NCI-H1048 (cell line): Measurements from ENCODE around the gene HDAC5.
"Not testable (repeated sequence)": the region's sequence is repeated elsewhere in the genome, so short reads cannot be mapped to it uniquely, and the experiment has no call there.

Source experiments
- DNase-seq: peaks from one replicate; lab custom pipeline; 2025; lab: John Stamatoyannopoulos, UW

The HDAC5 gene

GRCh38 chr17:44123356-44124117 is at the start of gene HDAC5:
TSS of gene HDAC5 (minus strand) at chr17:44123641. CDS start at chr17:44117515, 6,126 bp downstream.
- DNase-seq = peak; percentile 81

GRCh38 chr17:44171931-44172455 is 48.6 kb upstream of the HDAC5 start:
- DNase-seq = no peak

- DNase-seq = no peak
Observed at GRCh38 chr17:44170499-44171201, 47.2 kb upstream of the HDAC5 start, which contains the start of gene ASB16. TSS of gene ASB16 (plus strand) at chr17:44170704. CDS start at chr17:44170790, 86 bp downstream.

GRCh38 chr17:44170135-44170498 is 46.7 kb upstream of the HDAC5 start:
- DNase-seq = no peak

- DNase-seq = no peak
Observed at GRCh38 chr17:44167181-44167861, 43.9 kb upstream of the HDAC5 start.

GRCh38 chr17:44164476-44164875 is 41.0 kb upstream of the HDAC5 start:
- no peak for DNase-seq

GRCh38 chr17:44159519-44160210 is 36.2 kb upstream of the HDAC5 start:
- DNase-seq = no peak

- DNase-seq = no peak
Observed at GRCh38 chr17:44155488-44155887, 32.0 kb upstream of the HDAC5 start.

- no peak for DNase-seq
Observed at GRCh38 chr17:44152875-44153274, 29.4 kb upstream of the HDAC5 start.

- DNase-seq = no peak
Observed at GRCh38 chr17:44149750-44150329, 26.4 kb upstream of the HDAC5 start.

GRCh38 chr17:44149066-44149465 is 25.6 kb upstream of the HDAC5 start:
- DNase-seq = not testable (repeated sequence)

- DNase-seq = no peak
Observed at GRCh38 chr17:44147812-44148211, 24.4 kb upstream of the HDAC5 start.

- DNase-seq = no peak
Observed at GRCh38 chr17:44146375-44147346, 23.2 kb upstream of the HDAC5 start.

- no peak for DNase-seq
Observed at GRCh38 chr17:44144966-44145739, 21.7 kb upstream of the HDAC5 start.

- DNase-seq = not testable (repeated sequence)
Observed at GRCh38 chr17:44143921-44144320, 20.5 kb upstream of the HDAC5 start.

GRCh38 chr17:44137891-44138709 is 14.7 kb upstream of the HDAC5 start:
- DNase-seq = no peak

GRCh38 chr17:44134752-44135568 is 11.5 kb upstream of the HDAC5 start:
- no peak for DNase-seq
